GM06990 (cell line): ENCODE measurements around the gene SPEF1.

Experiments
- DNase-seq: peaks from one replicate; pipeline ENCODE4 v3.0.0-alpha.2; 2011; ENCODE audit not compliant: insufficient read length; ENCODE audit errors: extremely low read depth
- H3K27me3 ChIP-seq: replicated peaks from 2 replicates; pipeline ENCODE4 v1.6.0; 2011; ENCODE audit warnings: low read length; ENCODE audit not compliant: control insufficient read depth, insufficient read depth
- H3K36me3 ChIP-seq: 2 replicates; pipeline ENCODE4 v1.5.1; 2011; ENCODE audit warnings: low read length; ENCODE audit not compliant: control insufficient read depth, insufficient read depth
- H3K4me3 ChIP-seq: replicated peaks from 2 replicates; pipeline ENCODE4 v1.5.1; 2011; ENCODE audit warnings: low read depth, mild to moderate bottlenecking, control low read depth, low read length
- CTCF ChIP-seq: IDR thresholded peaks from 2 replicates; pipeline ENCODE4 v1.5.1; 2011; ENCODE audit warnings: low read length, control low read depth, mild to moderate bottlenecking, inconsistent platforms; ENCODE audit not compliant: insufficient read depth, poor library complexity, severe bottlenecking

Gene SPEF1

GRCh38 chr20:3784216-3784853 is 3.1 kb upstream of the SPEF1 start:
- DNase-seq, result no peak
- no peak for TF ChIP-seq CTCF

GRCh38 chr20:3783511-3784195 is 2.4 kb upstream of the SPEF1 start:
- Histone ChIP-seq H3K4me3 (no peak overlapping the region), H3K27me3 (no peaks in the 10 kb centered on the region; the same call in 1 of the 2 replicates), H3K36me3 (peaks cover 2% of the 10 kb centered on the region)
- DNase-seq, result no peak
- TF ChIP-seq CTCF, result no peak

More at GRCh38 chr20:3784216-3784853, 3.1 kb upstream of the SPEF1 start:
- no peak overlapping the region for H3K4me3 ChIP-seq
- H3K27me3 ChIP-seq, result no peaks in the 10 kb centered on the region
- peaks cover 2% of the 10 kb centered on the region for H3K36me3 ChIP-seq

- peaks cover 1% of the 10 kb centered on the region; the same call in 1 of the 2 replicates for H3K27me3 ChIP-seq
- DNase-seq, result no peak
- H3K36me3 ChIP-seq, result peaks cover 2% of the 10 kb centered on the region
- no peak overlapping the region for H3K4me3 ChIP-seq
- no peak for TF ChIP-seq CTCF
Measured at GRCh38 chr20:3783068-3783489, 1.8 kb upstream of the SPEF1 start.

GRCh38 chr20:3782597-3782996 is 1.3 kb upstream of the SPEF1 start:
- DNase-seq, result no peak
- H3K27me3 ChIP-seq, result peaks cover 1% of the 10 kb centered on the region
- H3K4me3 ChIP-seq, result no peak overlapping the region
- TF ChIP-seq CTCF, result no peak
- peaks cover 2% of the 10 kb centered on the region for H3K36me3 ChIP-seq

- peaks cover 1% of the 10 kb centered on the region for H3K27me3 ChIP-seq
- peaks cover 2% of the 10 kb centered on the region; the same call in 1 of the 2 replicates for H3K36me3 ChIP-seq
- DNase-seq, result no peak
- TF ChIP-seq CTCF, result no peak
- no peak overlapping the region for H3K4me3 ChIP-seq
Measured at GRCh38 chr20:3778976-3779375, 2.3 kb downstream of the SPEF1 start.
